Thymus (tissue), 11 donors: ENCODE data around the gene WAPL. TPM values are rescaled to one million over a fixed set of nuclear protein-coding genes. Genes with fewer than 3 reads are reported as not detected.

ENCODE experiments used
- DNase-seq, 9 donors: peaks; one replicate each; pipeline ENCODE4 v3.0.0-alpha.2; 2013; ENCODE audit warnings: low spot score in 9 of 9, low read depth in 6 of 9, missing footprints in 1 of 9
- H3K27ac ChIP-seq, 2 donors: one replicate each; pipeline ENCODE4 v1.5.1; 2013; ENCODE audit warnings: control low read depth in 1 of 2, low read depth in 1 of 2, low read length in 1 of 2, mild to moderate bottlenecking in 1 of 2, moderate library complexity in 1 of 2
- H3K27me3 ChIP-seq, 2 donors: one replicate each; pipeline ENCODE4 v1.5.1; 2013; ENCODE audit warnings: low read length in 1 of 2; ENCODE audit not compliant: control insufficient read depth in 2 of 2, insufficient read depth in 1 of 2
- H3K36me3 ChIP-seq, 2 donors: one replicate each; pipeline ENCODE4 v1.5.1; 2013; ENCODE audit warnings: low read length in 1 of 2, mild to moderate bottlenecking in 1 of 2, moderate library complexity in 1 of 2; ENCODE audit not compliant: control insufficient read depth in 2 of 2, insufficient read depth in 2 of 2
- H3K4me1 ChIP-seq, 2 donors: one replicate each; pipeline ENCODE4 v1.5.1; 2013; ENCODE audit warnings: low read length in 2 of 2; ENCODE audit not compliant: control insufficient read depth in 2 of 2, insufficient read depth in 2 of 2
- H3K4me3 ChIP-seq, 2 donors: one replicate each; pipeline ENCODE4 v1.5.1; 2013; ENCODE audit warnings: low read length in 2 of 2, control low read depth in 1 of 2, mild to moderate bottlenecking in 1 of 2
- H3K9me3 ChIP-seq, 2 donors: one replicate each; pipeline ENCODE4 v1.5.1; 2013; ENCODE audit warnings: low read length in 1 of 2, mild to moderate bottlenecking in 1 of 2; ENCODE audit not compliant: control insufficient read depth in 2 of 2, insufficient read depth in 1 of 2
- WGBS: extraction: QIAGEN DNeasy Blood & Tissue Kit; methylation state at CpG from one replicate; pipeline ENCODE4 v1.1.7; 2013; 5-methylcytosine and 5-hydroxymethylcytosine counted together
- polyA plus RNA-seq: library from polyadenylated mRNA; stranded (reverse); fragments of 200-250 nt; gene quantifications from one replicate; pipeline ENCODE4 v1.2.3, GENCODE V29; 2013
- total RNA-seq: library from RNA; stranded (reverse); fragments of 120-200 nt; gene quantifications from one replicate; pipeline ENCODE4 v1.2.4, GENCODE V29; 2013
- donor health status: healthy.

Gene WAPL
- total and polyA plus RNA-seq, 2 donors: 39.1 to 50.9 TPM

GRCh38 chr10:86415116-86415515 is 106.5 kb downstream of the WAPL start:
- no peaks in the 10 kb centered on the region for H3K36me3 ChIP-seq
- no peaks in the 10 kb centered on the region for H3K27me3 ChIP-seq
- H3K27ac ChIP-seq: no peak overlapping the region
- WGBS: 98% methylated on average over 3 of the region's 3 CpGs
- H3K4me3 ChIP-seq: no peak overlapping the region
- H3K9me3 ChIP-seq: peaks cover 0 to 5% of the 10 kb centered on the region in 2 donors
- DNase-seq: no peak
- H3K4me1 ChIP-seq: peaks cover 34 to 63% of the 10 kb centered on the region in 2 donors

GRCh38 chr10:86413046-86413728 is 108.4 kb downstream of the WAPL start:
- peak overlapping the region; percentile 11 to 18 for H3K4me3 ChIP-seq
- peak overlapping the region; percentile 92 to 96 for H3K27ac ChIP-seq
- H3K36me3 ChIP-seq: no peaks in the 10 kb centered on the region
- peaks cover 34 to 52% of the 10 kb centered on the region in 2 donors for H3K4me1 ChIP-seq
- 3% methylated on average over 6 of the region's 6 CpGs for WGBS
- H3K9me3 ChIP-seq: peaks cover 0 to 5% of the 10 kb centered on the region in 2 donors
- DNase-seq: peak in 8 of 9 donors; percentile 61 to 93 (median 80)
- H3K27me3 ChIP-seq: no peaks in the 10 kb centered on the region

- H3K9me3 ChIP-seq: peaks cover 0 to 5% of the 10 kb centered on the region in 2 donors
- peaks cover 34 to 52% of the 10 kb centered on the region in 2 donors for H3K4me1 ChIP-seq
- H3K4me3 ChIP-seq: peak overlapping the region in 1 of 2 donors; percentile 11
- WGBS: 52% methylated on average over 6 of the region's 6 CpGs
- H3K27ac ChIP-seq: peak overlapping the region; percentile 92 to 96
- no peaks in the 10 kb centered on the region for H3K36me3 ChIP-seq
- no peaks in the 10 kb centered on the region for H3K27me3 ChIP-seq
- DNase-seq: peak in 4 of 9 donors; percentile 53 to 81 (median 58)
These were observed 109.6 kb downstream of the WAPL start for GRCh38 chr10:86411852-86412560.

- Histone ChIP-seq H3K4me1 (peaks cover 34 to 52% of the 10 kb centered on the region in 2 donors), H3K4me3 (peak overlapping the region in 1 of 2 donors; percentile 17), H3K9me3 (peaks cover 0 to 5% of the 10 kb centered on the region in 2 donors), H3K27ac (peak overlapping the region; percentile 92 to 96), H3K36me3 (no peaks in the 10 kb centered on the region), H3K27me3 (no peaks in the 10 kb centered on the region)
- DNase-seq: peak in 5 of 9 donors; percentile 60 to 81 (median 63)
- WGBS: 2% methylated on average over 7 of the region's 7 CpGs
These were observed 110.2 kb downstream of the WAPL start for GRCh38 chr10:86411281-86411841.

GRCh38 chr10:86410542-86411124 is 111.0 kb downstream of the WAPL start:
- Histone ChIP-seq H3K4me3 (no peak overlapping the region), H3K27me3 (no peaks in the 10 kb centered on the region), H3K9me3 (peaks cover 0 to 5% of the 10 kb centered on the region in 2 donors), H3K4me1 (peaks cover 31 to 50% of the 10 kb centered on the region in 2 donors), H3K36me3 (no peaks in the 10 kb centered on the region), H3K27ac (peak overlapping the region; percentile 80 to 96)
- WGBS: 87% methylated on average over 4 of the region's 4 CpGs
- peak in 1 of 9 donors; percentile 18 for DNase-seq

- WGBS: 90% methylated on average over 1 of the region's 1 CpG
- peaks cover 0 to 5% of the 10 kb centered on the region in 2 donors for H3K9me3 ChIP-seq
- H3K36me3 ChIP-seq: no peaks in the 10 kb centered on the region
- peaks cover 26 to 40% of the 10 kb centered on the region in 2 donors for H3K4me1 ChIP-seq
- no peak for DNase-seq
- no peak overlapping the region for H3K4me3 ChIP-seq
- H3K27me3 ChIP-seq: no peaks in the 10 kb centered on the region
- no peak overlapping the region for H3K27ac ChIP-seq
These were observed 112.4 kb downstream of the WAPL start for GRCh38 chr10:86409183-86409582.

- H3K9me3 ChIP-seq: no peaks in the 10 kb centered on the region
- peaks cover 0 to 31% of the 10 kb centered on the region in 2 donors for H3K27me3 ChIP-seq
- 93% methylated on average over 6 of the region's 6 CpGs for WGBS
- peaks cover 8 to 29% of the 10 kb centered on the region in 2 donors for H3K4me1 ChIP-seq
- H3K4me3 ChIP-seq: no peak overlapping the region
- no peak overlapping the region for H3K27ac ChIP-seq
- no peak for DNase-seq
- H3K36me3 ChIP-seq: no peaks in the 10 kb centered on the region
These were observed 118.3 kb downstream of the WAPL start for GRCh38 chr10:86403183-86403797.

- peak in 1 of 9 donors; percentile 49 for DNase-seq
- 53% methylated on average over 18 of the region's 18 CpGs for WGBS
- peak overlapping the region; percentile 14 to 26 for H3K4me3 ChIP-seq
- H3K36me3 ChIP-seq: no peaks in the 10 kb centered on the region
- H3K27me3 ChIP-seq: peaks cover 0 to 32% of the 10 kb centered on the region in 2 donors
- H3K27ac ChIP-seq: peak overlapping the region in 1 of 2 donors; percentile 2
- H3K9me3 ChIP-seq: no peaks in the 10 kb centered on the region
- H3K4me1 ChIP-seq: peaks cover 8 to 29% of the 10 kb centered on the region in 2 donors
These were observed 119.2 kb downstream of the WAPL start for GRCh38 chr10:86402283-86402941.
